DOHH2 (cell line): ENCODE results near the gene B4GALT5.

Source experiments
- H3F3A ChIP-seq: fragments of 200-600 bp; sonication (generic), shearing (Covaris generic); 2 replicates; pipeline ENCODE4 v1.6.0; 2016; ENCODE audit warnings: antibody characterized with exemption, mild to moderate bottlenecking; ENCODE audit not compliant: control insufficient read depth, insufficient read depth
- H3K27ac ChIP-seq: fragments of 200-600 bp; sonication (generic); 2 replicates; pipeline ENCODE4 v1.5.1; 2014; ENCODE audit warnings: low read depth, mild to moderate bottlenecking, low read length, moderate library complexity
- H3K27me3 ChIP-seq: fragments of 200-600 bp; sonication (generic); 2 replicates; pipeline ENCODE4 v1.6.1; 2014; ENCODE audit warnings: mild to moderate bottlenecking, low read length, mixed read lengths; ENCODE audit not compliant: control insufficient read depth
- H3K36me3 ChIP-seq: fragments of 200-600 bp; sonication (generic); 2 replicates; pipeline ENCODE4 v1.6.1; 2014; ENCODE audit warnings: mild to moderate bottlenecking, low read length, moderate library complexity, mixed read lengths; ENCODE audit not compliant: control insufficient read depth
- H3K4me1 ChIP-seq: fragments of 200-600 bp; sonication (generic); 2 replicates; pipeline ENCODE4 v1.6.1; 2014; ENCODE audit warnings: mild to moderate bottlenecking, low read length, mixed read lengths; ENCODE audit not compliant: control insufficient read depth
- H3K4me2 ChIP-seq: fragments of 200-600 bp; sonication (generic); 2 replicates; pipeline ENCODE4 v1.6.0; 2014; ENCODE audit warnings: mild to moderate bottlenecking, low read length, moderate library complexity
- H3K4me3 ChIP-seq: fragments of 200-600 bp; sonication (generic); 2 replicates; pipeline ENCODE4 v1.5.1; 2014; ENCODE audit warnings: mild to moderate bottlenecking, low read length, mixed read lengths
- H3K79me2 ChIP-seq: fragments of 200-600 bp; sonication (generic); 2 replicates; pipeline ENCODE4 v1.6.1; 2014; ENCODE audit warnings: mild to moderate bottlenecking, low read length, mixed read lengths; ENCODE audit not compliant: control insufficient read depth
- H3K9me2 ChIP-seq: fragments of 200-600 bp; sonication (generic); replicated peaks from 2 replicates; pipeline ENCODE4 v1.6.1; 2014; ENCODE audit warnings: mild to moderate bottlenecking, low read length, mixed read lengths; ENCODE audit not compliant: control insufficient read depth
- H3K9me3 ChIP-seq: fragments of 200-600 bp; sonication (generic); 2 replicates; pipeline ENCODE4 v1.6.1; 2014; ENCODE audit warnings: antibody characterized with exemption, low read length, mixed read lengths; ENCODE audit not compliant: control insufficient read depth, insufficient read depth
- H4K20me1 ChIP-seq: fragments of 200-600 bp; sonication (generic); 2 replicates; pipeline ENCODE4 v1.6.0; 2014; ENCODE audit warnings: low read depth, mild to moderate bottlenecking, antibody characterized with exemption, low read length, moderate library complexity; ENCODE audit not compliant: control insufficient read depth, insufficient read depth
- CTCF ChIP-seq: fragments of 200-600 bp; sonication (generic); IDR thresholded peaks from one replicate; pipeline ENCODE4 v1.5.1; 2014; ENCODE audit warnings: antibody characterized with exemption, mild to moderate bottlenecking, low read depth, low read length; ENCODE audit not compliant: poor library complexity, severe bottlenecking
- EZH2phosphoT487 ChIP-seq: fragments of 200-600 bp; sonication (generic); IDR thresholded peaks from 2 replicates; pipeline ENCODE4 v1.6.1; 2017; ENCODE audit warnings: borderline replicate concordance, mild to moderate bottlenecking, antibody characterized with exemption, low read length, moderate library complexity, mixed read lengths

B4GALT5 gene

DNA sequence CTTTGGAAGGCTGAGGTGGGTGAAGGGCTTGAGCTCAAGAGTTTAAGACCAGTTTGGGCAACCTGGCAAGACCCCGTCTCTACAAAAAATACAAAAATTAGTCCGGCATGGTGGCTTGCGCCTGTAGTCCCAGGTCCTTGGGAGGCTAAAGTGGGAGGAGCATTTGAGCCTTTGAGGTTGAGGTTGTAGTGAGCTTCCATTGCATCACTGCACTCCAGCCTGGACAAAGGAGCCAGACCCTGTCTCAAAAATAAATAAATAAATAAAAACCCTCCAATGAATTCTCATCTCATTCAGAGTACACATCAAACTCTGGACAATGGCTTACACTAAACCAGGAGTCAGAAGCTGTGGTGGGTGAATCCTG is 31.8 kb downstream of the B4GALT5 start:
- Histone ChIP-seq H3K27ac (no peak overlapping the region), H3F3A (no peaks in the 10 kb centered on the region), H3K9me3 (no peaks in the 10 kb centered on the region), H3K27me3 (no peaks in the 10 kb centered on the region), H3K79me2 (peaks cover 96% of the 10 kb centered on the region), H3K4me1 (peaks cover 50% of the 10 kb centered on the region), H3K4me3 (no peak overlapping the region), H3K4me2 (no peak overlapping the region), H3K36me3 (peaks cover 9% of the 10 kb centered on the region; the same call in 1 of the 2 replicates), H3K9me2 (no peaks in the 10 kb centered on the region), H4K20me1 (peaks cover 8% of the 10 kb centered on the region)
- no peak for TF ChIP-seq CTCF
- TF ChIP-seq EZH2phosphoT487: no peak

DNA sequence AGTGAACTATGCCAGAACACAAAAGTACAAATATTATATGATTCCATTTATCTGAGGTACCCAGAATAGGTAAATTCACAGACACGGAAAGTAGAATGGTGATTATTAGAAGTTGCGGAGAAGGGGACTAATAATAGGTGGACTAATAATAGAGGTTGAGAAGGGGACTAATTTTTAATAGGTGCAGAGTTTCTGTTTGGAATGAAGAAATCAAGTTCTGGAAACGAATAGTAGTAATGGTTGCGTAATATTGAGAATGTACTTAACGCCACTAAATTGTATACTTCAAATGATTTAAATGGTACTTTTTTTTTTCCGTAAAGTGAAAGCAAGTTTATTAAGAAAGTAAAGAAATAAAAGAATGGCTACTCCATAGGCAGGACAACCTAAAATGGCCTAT is 33.2 kb downstream of the B4GALT5 start:
- Histone ChIP-seq H3K27me3 (no peaks in the 10 kb centered on the region), H3K4me2 (no peak overlapping the region), H3K4me3 (no peak overlapping the region), H3K9me3 (no peaks in the 10 kb centered on the region), H3K36me3 (peaks cover 9% of the 10 kb centered on the region; the same call in 1 of the 2 replicates), H3F3A (no peaks in the 10 kb centered on the region), H3K4me1 (peaks cover 58% of the 10 kb centered on the region), H4K20me1 (peaks cover 15% of the 10 kb centered on the region), H3K9me2 (no peaks in the 10 kb centered on the region), H3K27ac (no peak overlapping the region), H3K79me2 (peaks cover 96% of the 10 kb centered on the region)
- TF ChIP-seq EZH2phosphoT487: no peak
- TF ChIP-seq CTCF: no peak

- Histone ChIP-seq H3F3A (no peaks in the 10 kb centered on the region), H3K4me2 (no peak overlapping the region), H3K36me3 (peaks cover 1% of the 10 kb centered on the region; the same call in 1 of the 2 replicates), H3K9me2 (no peaks in the 10 kb centered on the region), H3K27me3 (no peaks in the 10 kb centered on the region), H4K20me1 (peaks cover 15% of the 10 kb centered on the region), H3K4me3 (no peak overlapping the region), H3K79me2 (peaks cover 96% of the 10 kb centered on the region), H3K4me1 (peaks cover 61% of the 10 kb centered on the region), H3K9me3 (no peaks in the 10 kb centered on the region), H3K27ac (no peak overlapping the region)
- TF ChIP-seq CTCF (no peak), EZH2phosphoT487 (no peak)
Measured at GRCh38 chr20:49679634-49680033, 34.0 kb downstream of the B4GALT5 start.
